ES-I3 (cell line): ENCODE data around the gene DUSP15.
"Not testable (repeated sequence)": the region's sequence is repeated elsewhere in the genome, so short reads cannot be mapped to it uniquely, and the experiment has no call there.

ENCODE experiments used
- H3K36me3 ChIP-seq: 2 replicates; pipeline ENCODE4 v1.6.1; 2013; ENCODE audit warnings: mild to moderate bottlenecking, low read length, control low read depth, moderate library complexity; ENCODE audit not compliant: insufficient read depth
- H3K4me1 ChIP-seq: 2 replicates; pipeline ENCODE4 v1.6.1; 2013; ENCODE audit warnings: mild to moderate bottlenecking, control low read depth, low read length; ENCODE audit not compliant: insufficient read depth
- H3K9ac ChIP-seq: 2 replicates; pipeline ENCODE4 v1.6.1; 2013; ENCODE audit warnings: low read depth, mild to moderate bottlenecking, low read length, moderate library complexity
- H3K9me3 ChIP-seq: 2 replicates; pipeline ENCODE4 v1.6.1; 2013; ENCODE audit warnings: mild to moderate bottlenecking, low read length, moderate library complexity; ENCODE audit not compliant: control insufficient read depth, insufficient read depth

Gene DUSP15, protein sequence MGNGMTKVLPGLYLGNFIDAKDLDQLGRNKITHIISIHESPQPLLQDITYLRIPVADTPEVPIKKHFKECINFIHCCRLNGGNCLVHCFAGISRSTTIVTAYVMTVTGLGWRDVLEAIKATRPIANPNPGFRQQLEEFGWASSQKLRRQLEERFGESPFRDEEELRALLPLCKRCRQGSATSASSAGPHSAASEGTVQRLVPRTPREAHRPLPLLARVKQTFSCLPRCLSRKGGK

DNA sequence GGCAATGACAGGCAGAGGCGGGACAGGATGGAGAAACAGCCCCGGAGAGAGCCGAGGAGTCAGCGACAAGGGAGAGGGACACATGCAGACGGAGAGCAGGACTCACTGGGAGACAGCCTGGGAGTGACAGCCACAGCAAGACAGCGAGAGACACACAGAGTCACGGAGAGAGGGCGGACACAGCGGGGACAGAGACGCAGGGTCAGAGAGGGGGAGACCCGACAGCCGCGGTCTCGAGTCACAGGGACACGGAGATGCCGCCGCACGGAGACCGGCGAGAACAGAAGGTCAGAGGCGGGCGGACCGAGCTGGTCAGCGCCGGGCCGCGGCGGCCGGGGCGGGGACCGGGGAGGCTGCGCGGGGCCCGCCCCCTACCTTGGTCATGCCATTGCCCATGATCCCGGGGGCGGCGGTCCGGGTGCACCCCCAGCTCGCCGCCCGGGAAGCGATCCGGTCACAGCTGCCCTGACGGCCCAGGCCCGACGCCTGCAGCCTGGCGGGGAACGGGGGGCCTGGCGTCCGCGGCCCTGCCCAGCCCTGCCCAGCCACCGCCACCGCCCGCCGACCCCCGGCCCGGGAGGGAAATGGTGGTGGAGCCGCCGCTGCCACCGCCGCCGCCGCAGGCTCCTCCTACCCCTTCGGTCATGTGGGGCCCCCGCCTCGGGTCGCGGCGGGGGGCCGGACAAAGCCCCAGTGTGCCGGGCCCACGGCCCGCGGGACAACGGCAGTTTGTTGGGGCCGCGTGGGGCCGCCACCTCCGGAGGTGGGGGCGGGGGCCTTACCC lies at the start of gene DUSP15, which contains the start of gene TTLL9:
Gene DUSP15, minus strand, starts transcription at position 586 of the 784 bp plus-strand sequence. Its CDS starts 190 bp downstream, at position 396.
Gene TTLL9, plus strand, starts transcription at position 693 of the 784 bp plus-strand sequence. CDS start 493 bp downstream, outside the sequence.
- H3K9ac ChIP-seq: peak within 1 kb of the TSS; percentile 83
- H3K36me3 ChIP-seq: no peaks in the 10 kb centered on the region
- H3K9me3 ChIP-seq: no peaks in the 10 kb centered on the region
- H3K4me1 ChIP-seq: peaks cover 4% of the 10 kb centered on the region; the same call in 1 of the 2 replicates

DNA sequence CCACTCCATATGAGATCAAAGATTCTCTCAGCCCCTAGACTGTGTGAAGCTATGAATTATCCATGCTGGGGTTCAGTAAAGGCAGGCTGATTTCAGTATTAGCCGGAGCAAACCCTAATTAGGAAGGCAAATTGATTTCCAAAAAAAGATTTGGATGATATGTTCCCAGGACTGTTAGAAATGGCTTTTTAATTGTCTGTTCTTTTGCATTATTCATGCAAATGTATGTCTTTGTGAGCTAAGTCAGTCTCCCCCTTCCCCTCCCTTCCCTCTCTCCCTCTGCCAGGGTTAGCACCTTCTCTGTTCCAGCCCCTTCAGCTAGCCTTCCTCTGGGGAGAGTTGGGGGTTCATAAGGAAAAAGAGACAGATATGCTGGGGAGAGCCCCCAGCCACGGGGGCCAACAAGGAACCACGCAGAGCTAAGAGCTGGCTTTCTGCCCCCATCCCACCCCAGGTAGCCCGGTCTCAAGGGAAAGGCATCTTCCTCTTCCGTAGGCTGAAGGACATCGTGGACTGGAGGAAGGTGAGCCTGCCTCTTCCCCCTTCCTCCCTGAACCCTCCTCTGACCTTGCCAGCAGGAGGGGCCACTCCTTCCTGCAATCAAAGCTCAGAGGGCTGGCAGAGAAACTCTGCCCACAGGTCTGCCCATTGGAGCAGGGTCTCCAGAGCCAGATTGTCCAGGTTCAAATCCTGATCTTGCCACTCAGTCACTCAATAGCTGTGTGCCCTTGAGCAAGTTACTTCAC lies 49.3 kb upstream of the DUSP15 start:
- H3K36me3 ChIP-seq: no peaks in the 10 kb centered on the region
- peaks cover 24% of the 10 kb centered on the region for H3K4me1 ChIP-seq
- no peak overlapping the region for H3K9ac ChIP-seq
- no peaks in the 10 kb centered on the region for H3K9me3 ChIP-seq

DNA sequence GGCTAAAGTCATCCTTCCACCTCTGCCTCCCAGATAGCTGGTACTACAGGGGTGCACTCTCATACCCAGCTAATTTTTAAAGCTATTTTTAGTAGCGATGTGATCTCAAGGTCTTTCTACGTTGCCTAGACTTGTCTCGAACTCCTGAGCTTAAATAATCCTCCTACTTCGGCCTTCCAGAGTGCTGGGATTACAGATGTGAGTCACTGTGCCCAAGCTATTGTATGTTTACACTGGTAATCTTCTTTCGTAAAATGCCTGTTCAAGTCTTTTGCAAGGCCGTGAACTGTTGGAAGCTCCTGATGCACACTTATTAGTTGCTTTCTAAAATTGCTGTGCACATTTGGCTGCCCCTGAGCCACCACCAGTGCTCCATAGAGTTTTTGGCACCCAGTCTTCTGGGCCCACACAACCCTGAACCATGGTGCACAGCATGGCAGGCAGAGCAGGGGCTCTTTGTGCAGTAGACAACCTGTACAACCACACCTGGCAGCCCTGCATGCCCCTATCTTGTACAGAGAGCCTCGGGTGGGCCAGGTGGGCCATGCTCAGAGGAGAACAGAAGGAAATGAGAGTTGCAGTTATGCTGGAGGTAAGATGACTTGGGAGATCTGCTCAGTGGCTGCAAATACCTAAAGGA lies 48.3 kb upstream of the DUSP15 start:
- Histone ChIP-seq H3K4me1 (peaks cover 24% of the 10 kb centered on the region), H3K9me3 (no peaks in the 10 kb centered on the region), H3K9ac (no peak overlapping the region), H3K36me3 (no peaks in the 10 kb centered on the region)

DNA sequence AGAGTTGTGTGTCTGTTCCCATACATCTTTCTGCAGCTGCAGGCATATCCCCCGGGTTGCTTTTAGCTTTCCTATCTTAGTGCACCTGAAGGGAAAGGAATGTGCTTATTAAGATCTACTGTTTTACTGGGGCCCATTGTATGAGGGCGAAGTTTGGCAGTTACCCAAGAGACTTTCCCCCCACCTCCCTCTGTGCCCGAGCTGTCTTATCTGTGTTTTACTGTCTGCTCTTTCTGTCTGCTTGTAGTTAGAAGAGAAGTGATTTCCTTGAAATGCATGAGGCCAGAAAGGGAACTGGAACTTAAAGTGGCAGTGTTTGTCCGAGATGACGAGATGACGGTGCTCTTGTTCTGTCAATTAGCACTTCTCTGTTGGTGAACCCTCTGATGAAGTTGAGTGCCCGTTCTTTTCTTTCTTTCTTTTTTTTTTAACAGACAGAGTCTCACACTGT lies 47.7 kb upstream of the DUSP15 start:
- peaks cover 18% of the 10 kb centered on the region for H3K4me1 ChIP-seq
- H3K36me3 ChIP-seq, H3K9ac ChIP-seq, H3K9me3 ChIP-seq: not testable (repeated sequence)

DNA sequence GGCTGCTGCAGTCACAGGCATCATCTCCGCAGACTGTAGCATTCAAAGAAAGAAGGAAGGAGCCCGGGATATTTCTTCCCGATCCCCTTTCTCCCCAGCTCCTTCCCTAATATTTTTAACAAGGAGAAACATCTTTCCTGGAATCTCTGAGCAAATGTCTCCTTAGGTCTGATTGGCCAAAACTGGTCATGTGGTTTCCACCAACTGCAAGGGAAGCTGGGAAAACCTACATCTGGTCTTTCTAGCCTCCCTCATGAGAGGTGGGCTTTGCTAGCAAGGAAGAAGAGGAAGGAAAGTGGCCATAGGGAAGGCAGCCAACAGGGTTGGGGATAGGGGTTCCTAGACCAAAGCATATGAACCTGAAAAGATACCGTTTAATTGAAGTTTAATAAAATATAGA lies 46.4 kb upstream of the DUSP15 start:
- Histone ChIP-seq H3K9me3 (no peaks in the 10 kb centered on the region), H3K4me1 (peaks cover 27% of the 10 kb centered on the region), H3K36me3 (no peaks in the 10 kb centered on the region), H3K9ac (no peak overlapping the region)

DNA sequence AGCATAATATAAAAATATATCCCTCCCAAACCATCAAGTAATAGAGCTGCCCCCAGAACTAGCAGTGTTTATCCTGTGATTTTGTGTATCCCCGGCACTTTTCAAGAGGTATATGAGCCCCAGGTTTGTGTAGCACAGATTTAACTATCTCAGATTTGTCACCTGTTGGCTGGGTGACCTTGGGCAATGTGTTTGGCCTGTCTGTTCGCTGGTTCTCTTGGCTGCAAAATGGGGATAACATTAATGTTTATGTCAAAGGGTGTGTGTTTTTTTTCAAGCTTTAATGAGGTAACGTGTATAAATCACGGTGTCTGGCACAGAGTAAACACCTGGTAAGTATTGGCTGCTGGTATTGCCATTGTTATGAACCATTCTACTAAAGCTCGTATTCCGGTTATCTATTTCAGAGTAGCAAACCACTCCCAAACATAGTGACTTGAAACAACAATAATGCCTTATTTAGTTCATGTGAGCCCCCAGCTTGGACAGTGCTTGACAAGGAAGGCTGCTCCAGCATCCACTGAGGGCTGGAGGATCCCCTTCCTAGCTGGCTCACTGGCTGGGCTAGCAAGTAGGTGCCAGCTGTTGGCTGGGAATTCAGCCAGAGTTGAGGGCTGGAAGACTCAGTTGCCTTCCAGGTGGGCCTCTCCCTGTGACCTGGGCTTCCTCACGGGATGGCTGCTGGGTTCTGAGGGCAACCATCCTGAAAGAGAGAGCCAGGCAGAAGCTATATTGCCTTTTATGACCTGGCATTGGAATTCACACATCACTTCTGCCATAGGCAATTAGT lies 45.4 kb upstream of the DUSP15 start:
- Histone ChIP-seq H3K36me3 (no peaks in the 10 kb centered on the region), H3K4me1 (peaks cover 34% of the 10 kb centered on the region), H3K9me3 (no peaks in the 10 kb centered on the region), H3K9ac (no peak overlapping the region)

DNA sequence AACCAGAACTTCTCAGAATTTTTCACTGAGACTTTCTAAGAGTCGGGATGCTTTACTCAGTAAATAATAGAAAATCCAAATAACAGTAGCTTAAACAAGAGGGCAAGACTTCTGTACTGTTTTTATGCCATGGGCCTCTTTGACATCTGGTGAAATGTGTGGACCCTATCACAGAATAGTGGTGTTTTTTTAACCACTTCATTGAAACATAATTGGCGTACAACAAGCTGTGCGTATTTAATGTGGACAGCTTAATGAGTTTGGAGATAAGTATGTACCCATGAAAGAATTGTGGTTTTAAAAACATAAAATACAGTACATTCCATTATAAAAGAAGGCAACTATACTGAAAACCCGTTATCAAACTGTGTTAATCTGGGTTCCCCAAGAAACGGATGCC lies 43.8 kb upstream of the DUSP15 start:
- peaks cover 31% of the 10 kb centered on the region for H3K4me1 ChIP-seq
- H3K36me3 ChIP-seq: no peaks in the 10 kb centered on the region
- no peaks in the 10 kb centered on the region for H3K9me3 ChIP-seq
- no peak overlapping the region for H3K9ac ChIP-seq

DNA sequence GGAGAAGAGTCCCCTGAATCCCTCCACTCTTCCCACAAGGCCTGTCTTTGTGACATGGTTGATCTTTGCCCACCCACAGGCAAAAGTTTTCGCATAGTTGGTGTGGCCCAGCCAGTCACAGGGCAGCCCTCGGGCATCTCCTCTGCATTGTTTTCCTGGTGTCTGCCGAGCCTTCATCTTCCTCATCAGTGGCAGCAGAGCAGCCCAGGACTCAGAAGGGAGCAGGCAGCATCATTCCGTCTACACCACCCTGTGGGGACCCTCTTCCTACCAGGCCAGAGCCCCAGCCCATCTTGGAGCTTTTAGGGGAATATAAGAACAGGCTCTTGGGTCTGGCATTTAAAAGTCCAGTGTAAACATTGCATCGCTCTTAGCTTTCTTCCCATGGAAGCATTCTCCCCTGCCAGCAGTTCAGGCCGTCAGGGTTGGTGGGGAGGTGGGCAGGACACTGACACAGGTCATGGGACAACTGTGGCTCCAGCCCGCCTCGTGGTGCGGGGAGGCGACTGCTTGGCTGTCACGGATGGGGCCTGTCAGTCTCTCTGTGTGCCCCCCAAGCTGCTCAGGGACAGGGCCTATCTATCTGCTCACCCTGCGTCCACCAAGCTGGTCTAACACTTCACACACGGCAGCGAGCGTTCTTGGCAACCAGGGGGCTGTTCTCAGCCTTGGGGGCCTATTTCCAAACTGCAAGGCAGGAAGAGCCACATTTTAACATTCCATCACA lies 43.3 kb upstream of the DUSP15 start:
- Histone ChIP-seq H3K9me3 (no peaks in the 10 kb centered on the region), H3K9ac (no peak overlapping the region), H3K36me3 (no peaks in the 10 kb centered on the region), H3K4me1 (peaks cover 28% of the 10 kb centered on the region)

DNA sequence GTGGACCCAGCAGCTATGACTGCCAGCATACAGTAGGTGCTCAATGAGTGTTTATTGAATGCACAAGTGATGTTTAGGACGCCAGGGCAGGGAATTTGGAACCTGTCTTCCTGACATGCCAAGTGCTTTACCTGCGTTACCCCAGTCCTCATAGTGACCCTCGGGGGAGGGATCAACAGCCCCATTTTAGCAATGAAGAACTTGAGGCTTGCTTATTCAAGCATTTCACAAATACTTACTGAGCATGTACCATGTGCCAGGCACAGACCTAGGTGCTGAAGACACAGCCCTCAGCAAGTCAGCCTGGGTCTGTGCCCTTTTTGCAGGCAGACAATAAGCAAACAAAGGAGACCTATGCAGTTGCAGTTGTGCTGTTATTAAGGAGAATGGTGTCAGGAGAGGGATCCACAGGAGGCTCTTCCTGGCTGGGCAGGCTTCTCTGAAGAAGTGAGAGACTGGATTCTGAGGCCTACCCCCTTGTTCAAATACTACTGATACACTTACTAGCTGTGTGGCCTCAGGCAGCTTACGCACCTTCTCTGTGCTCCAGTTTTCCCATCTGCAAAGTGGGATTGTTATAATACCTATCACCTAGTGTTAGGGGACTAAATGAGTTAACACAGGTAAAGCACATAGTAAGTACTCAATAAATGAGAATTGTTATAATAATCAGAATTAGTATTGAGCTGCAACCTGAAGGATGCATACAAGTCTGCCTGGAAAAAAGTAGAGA lies 39.9 kb upstream of the DUSP15 start:
- Histone ChIP-seq H3K9ac (no peak overlapping the region), H3K4me1 (peaks cover 29% of the 10 kb centered on the region), H3K36me3 (no peaks in the 10 kb centered on the region), H3K9me3 (no peaks in the 10 kb centered on the region)

DNA sequence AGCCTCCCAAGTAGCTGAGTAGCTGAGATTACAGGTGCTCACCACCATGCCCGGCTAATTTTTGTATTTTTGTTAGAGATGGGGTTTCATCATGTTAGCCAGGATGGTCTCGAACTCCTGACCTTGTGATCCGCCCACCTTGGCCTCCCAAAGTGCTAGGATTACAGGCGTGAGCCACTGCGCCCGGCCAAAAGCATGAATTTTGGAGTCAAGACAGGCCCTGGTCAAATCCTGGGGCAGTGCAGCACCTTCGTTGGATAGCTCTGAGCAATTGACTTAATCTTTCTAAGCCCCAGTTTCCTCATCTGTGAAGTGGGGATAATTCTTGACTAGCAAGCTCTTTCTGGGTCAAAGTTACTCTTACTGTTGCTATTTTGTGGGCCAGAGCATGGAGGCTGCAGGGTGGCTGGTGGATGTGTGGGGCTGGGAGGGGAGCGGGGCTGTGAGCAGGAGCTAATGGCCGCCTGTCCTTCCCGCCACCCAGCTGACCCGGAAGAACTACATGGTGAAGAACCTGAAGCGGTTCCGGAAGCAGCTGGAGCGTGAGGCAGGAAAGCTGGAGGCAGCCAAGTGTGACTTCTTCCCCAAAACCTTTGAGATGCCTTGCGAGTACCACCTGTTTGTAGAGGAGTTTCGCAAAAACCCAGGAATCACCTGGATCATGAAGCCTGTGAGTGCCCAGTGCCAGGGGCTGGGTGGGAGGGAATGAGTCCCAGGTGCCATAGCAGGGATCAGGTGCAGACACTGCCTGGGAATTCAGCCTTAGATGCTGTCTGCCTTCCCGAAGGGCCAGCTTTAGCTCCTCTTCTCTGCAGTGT lies 39.1 kb upstream of the DUSP15 start:
- H3K36me3 ChIP-seq: no peaks in the 10 kb centered on the region
- peaks cover 26% of the 10 kb centered on the region for H3K4me1 ChIP-seq
- H3K9me3 ChIP-seq: no peaks in the 10 kb centered on the region
- no peak overlapping the region for H3K9ac ChIP-seq

DNA sequence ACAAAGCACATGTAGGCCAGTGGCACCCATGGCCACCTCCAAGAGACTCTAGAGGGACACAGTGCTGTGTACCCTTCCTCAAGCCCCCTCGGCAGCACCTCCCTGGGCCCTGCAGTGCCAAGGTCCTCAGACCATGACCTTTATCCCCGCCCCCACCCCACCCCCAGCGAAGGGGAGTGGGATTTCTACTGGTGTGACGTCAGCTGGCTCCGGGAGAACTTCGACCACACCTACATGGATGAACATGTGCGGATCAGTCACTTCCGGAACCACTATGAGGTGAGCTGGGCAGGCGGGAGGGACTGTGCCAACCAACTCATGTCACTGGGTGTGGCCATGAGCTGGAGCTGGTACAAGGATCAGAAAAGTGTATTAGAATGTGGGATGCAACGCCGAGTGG lies 38.1 kb upstream of the DUSP15 start:
- H3K9ac ChIP-seq: no peak overlapping the region

DNA sequence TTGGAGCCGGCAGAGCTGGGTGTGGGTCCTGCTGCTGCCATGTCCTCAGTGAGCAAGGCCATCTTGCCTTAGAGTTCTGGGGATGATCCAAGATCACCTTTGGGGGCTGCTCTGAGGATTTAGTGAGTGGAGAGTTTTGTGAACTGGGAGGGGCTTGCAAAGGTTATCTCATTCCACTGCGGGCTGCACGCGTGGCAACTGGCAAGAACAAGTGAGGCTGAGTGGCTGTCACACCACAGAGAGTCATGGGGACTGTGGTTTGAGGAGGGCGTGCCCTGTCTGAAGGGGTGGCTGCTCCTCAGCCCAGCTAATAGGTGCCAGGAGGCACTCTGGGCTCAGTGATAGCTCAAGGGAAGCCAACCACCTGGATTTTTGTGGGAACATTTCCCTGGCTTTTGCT lies 37.7 kb upstream of the DUSP15 start:
- H3K9ac ChIP-seq: no peak overlapping the region
- H3K9me3 ChIP-seq: no peaks in the 10 kb centered on the region
- H3K4me1 ChIP-seq: peaks cover 25% of the 10 kb centered on the region
- no peaks in the 10 kb centered on the region for H3K36me3 ChIP-seq

More for the DNA sequence above, 38.1 kb upstream of the DUSP15 start:
- Histone ChIP-seq H3K36me3 (no peaks in the 10 kb centered on the region), H3K4me1 (peaks cover 25% of the 10 kb centered on the region), H3K9me3 (no peaks in the 10 kb centered on the region)
